NCI-H526 (cell line): ENCODE results near the gene AHCYL1.
A peak's percentile ranks its signal among the peaks of the same experiment; 100 is the strongest.
"Not testable (repeated sequence)": the region's sequence is repeated elsewhere in the genome, so short reads cannot be mapped to it uniquely, and the experiment has no call there.

ENCODE experiments used
- DNase-seq, 2 experiments: peaks; one replicate each; lab custom pipeline; 2025; lab: John Stamatoyannopoulos, UW

The AHCYL1 gene

GRCh38 chr1:109984456-109985246 lies at the start of gene AHCYL1:
Gene AHCYL1 (plus strand): TSS chr1:109984765. CDS start chr1:109985053, 288 bp downstream.
- DNase-seq: peak; percentile 98 to 100

GRCh38 chr1:109935451-109935900 lies 49.1 kb upstream of the AHCYL1 start:
- DNase-seq: peak; percentile 32 to 58

- DNase-seq: no peak
Measured at GRCh38 chr1:109937738-109938137, 46.8 kb upstream of the AHCYL1 start.

GRCh38 chr1:109938556-109938955 lies 46.0 kb upstream of the AHCYL1 start:
- DNase-seq: no peak

- DNase-seq: no peak
Measured at GRCh38 chr1:109942434-109942833, 42.1 kb upstream of the AHCYL1 start.

GRCh38 chr1:109944541-109944940 lies 40.0 kb upstream of the AHCYL1 start:
- no peak for DNase-seq

GRCh38 chr1:109946511-109946910 lies 38.1 kb upstream of the AHCYL1 start:
- no peak for DNase-seq

GRCh38 chr1:109947582-109948284 lies 36.8 kb upstream of the AHCYL1 start:
- no peak for DNase-seq

GRCh38 chr1:109948285-109948630 lies 36.3 kb upstream of the AHCYL1 start:
- DNase-seq: no peak

GRCh38 chr1:109950038-109950437 lies 34.5 kb upstream of the AHCYL1 start:
- DNase-seq: no peak

GRCh38 chr1:109950509-109950908 lies 34.1 kb upstream of the AHCYL1 start:
- no peak for DNase-seq

- DNase-seq: not testable (repeated sequence)
Measured at GRCh38 chr1:109951501-109951900, 33.1 kb upstream of the AHCYL1 start.

GRCh38 chr1:109954041-109954512 lies 30.5 kb upstream of the AHCYL1 start:
- no peak for DNase-seq

GRCh38 chr1:109959632-109959973 lies 25.0 kb upstream of the AHCYL1 start:
- no peak for DNase-seq

- peak; percentile 95 to 98 for DNase-seq
Measured at GRCh38 chr1:109959974-109960744, 24.4 kb upstream of the AHCYL1 start.

GRCh38 chr1:109960745-109961094 lies 23.8 kb upstream of the AHCYL1 start:
- DNase-seq: no peak

GRCh38 chr1:109963864-109964263 lies 20.7 kb upstream of the AHCYL1 start:
- DNase-seq: no peak

- DNase-seq: no peak
Measured at GRCh38 chr1:109969146-109969829, 15.3 kb upstream of the AHCYL1 start.

- no peak for DNase-seq
Measured at GRCh38 chr1:109969907-109970306, 14.7 kb upstream of the AHCYL1 start.

GRCh38 chr1:109971559-109971958 lies 13.0 kb upstream of the AHCYL1 start:
- DNase-seq: no peak

GRCh38 chr1:109974191-109974590 lies 10.4 kb upstream of the AHCYL1 start:
- DNase-seq: no peak

- no peak for DNase-seq
Measured at GRCh38 chr1:109975718-109976117, 8.8 kb upstream of the AHCYL1 start.
